Keratinocyte (primary cell): ENCODE results near the gene PLEKHA1. TPM values are rescaled to one million over a fixed set of nuclear protein-coding genes. Genes with fewer than 3 reads are reported as not detected.

Source experiments
- DNase-seq: peaks from one replicate; pipeline ENCODE4 v3.0.0-alpha.2; 2011; ENCODE audit warnings: low read depth, missing footprints, low spot score
- FAIRE-seq: peaks from 2 replicates; lab custom pipeline; 2011; peaks lifted over from hg19 to GRCh38; lab: Jason Lieb, UNC
- H2AFZ ChIP-seq: 2 replicates; pipeline ENCODE4 v1.6.0; 2012; ENCODE audit warnings: low read length, control low read depth, inconsistent platforms; ENCODE audit not compliant: control insufficient read depth
- H3K27ac ChIP-seq: 2 replicates; pipeline ENCODE4 v1.5.1; 2011; ENCODE audit warnings: low read length; ENCODE audit not compliant: control insufficient read depth, insufficient read depth
- H3K27me3 ChIP-seq: 3 replicates; pipeline ENCODE4 v1.6.0; 2011; ENCODE audit warnings: low read length; ENCODE audit not compliant: control insufficient read depth, insufficient read depth; ENCODE audit errors: extremely low read depth
- H3K36me3 ChIP-seq, 2 experiments: 2 replicates in 1 of 2; 3 replicates in 1 of 2; pipeline ENCODE4 v1.5.1; 2011; ENCODE audit warnings: low read length in 2 of 2, mild to moderate bottlenecking in 1 of 2; ENCODE audit not compliant: control insufficient read depth in 2 of 2, insufficient read depth in 2 of 2; ENCODE audit errors: extremely low read depth in 1 of 2
- H3K4me1 ChIP-seq: 3 replicates; pipeline ENCODE4 v1.5.1; 2011; ENCODE audit warnings: low read length; ENCODE audit not compliant: control insufficient read depth, insufficient read depth; ENCODE audit errors: extremely low read depth
- H3K4me2 ChIP-seq: 3 replicates; pipeline ENCODE4 v1.6.0; 2011; ENCODE audit warnings: low read depth, low read length; ENCODE audit not compliant: control insufficient read depth, insufficient read depth; ENCODE audit errors: extremely low read depth
- H3K4me3 ChIP-seq, 3 experiments: fragments of 200-600 bp in 1 of 3; sonication (generic) in 1 of 3; 2 replicates in 2 of 3; 3 replicates in 1 of 3; pipeline ENCODE4 v1.5.1; 2011 to 2016; ENCODE audit warnings: low read length in 3 of 3, mild to moderate bottlenecking in 3 of 3, control low read depth in 2 of 3, inconsistent platforms in 1 of 3, low read depth in 1 of 3, mixed read lengths in 1 of 3, mixed run types in 1 of 3, moderate library complexity in 1 of 3; ENCODE audit not compliant: control insufficient read depth in 2 of 3, insufficient read depth in 2 of 3; ENCODE audit errors: extremely low read depth in 1 of 3
- H3K79me2 ChIP-seq: 2 replicates; pipeline ENCODE4 v1.6.0; 2012; ENCODE audit warnings: low read length; ENCODE audit not compliant: control insufficient read depth, insufficient read depth
- H3K9ac ChIP-seq: 3 replicates; pipeline ENCODE4 v1.6.0; 2011; ENCODE audit warnings: low read length; ENCODE audit not compliant: control insufficient read depth, insufficient read depth; ENCODE audit errors: extremely low read depth
- H3K9me1 ChIP-seq: 3 replicates; pipeline ENCODE4 v1.6.0; 2011; ENCODE audit warnings: low read length; ENCODE audit not compliant: control insufficient read depth, insufficient read depth; ENCODE audit errors: extremely low read depth
- H3K9me3 ChIP-seq: 2 replicates; pipeline ENCODE4 v1.5.1; 2012; ENCODE audit warnings: low read depth, low read length; ENCODE audit not compliant: control insufficient read depth
- H4K20me1 ChIP-seq: 3 replicates; pipeline ENCODE4 v1.6.0; 2011; ENCODE audit warnings: low read length; ENCODE audit not compliant: control insufficient read depth, insufficient read depth; ENCODE audit errors: extremely low read depth
- EZH2 ChIP-seq: IDR thresholded peaks from one replicate; pipeline ENCODE4 v1.6.1; 2012; ENCODE audit warnings: inconsistent platforms, mild to moderate bottlenecking, low read length, moderate library complexity
- dilution Hi-C: fragments of 300-500 bp; cut with MboI; formaldehyde crosslinking; loops from one replicate; pipeline ENCODE4 v1.7.0; 2020; ENCODE audit warnings: low sequenced_read_pairs; ENCODE audit not compliant: extremely low pct_ligation_motif_present
- polyA plus RNA-seq, 5 experiments: library from polyadenylated mRNA; depleted of rRNA in 3 of 5; stranded (reverse) in 3 of 5; stranded (forward) in 1 of 5; unstranded in 1 of 5; fragments of >200 nt; gene quantifications; 1 replicate in 1 of 5; 2 replicates in 3 of 5; 3 replicates in 1 of 5; pipeline versions ENCODE4 v1.2.1 to v1.2.3, GENCODE V29; 2011 to 2012; ENCODE audit warnings: missing spikeins in 2 of 5, low read depth in 1 of 5, low replicate concordance in 1 of 5
- TF ChIP-seq, protein P1 (sequence below), 3 experiments: IDR thresholded peaks in 1 of 3; conservative IDR thresholded peaks in 1 of 3; optimal IDR thresholded peaks in 1 of 3; 2 replicates in 2 of 3; 3 replicates in 1 of 3; pipeline versions ENCODE3 to v1.5.1; 2011; ENCODE audit warnings: low read length in 3 of 3, mild to moderate bottlenecking in 3 of 3, moderate library complexity in 2 of 3, control low read depth in 1 of 3, inconsistent platforms in 1 of 3; ENCODE audit not compliant: insufficient read depth in 2 of 3; ENCODE audit errors: extremely low read depth in 1 of 3

PLEKHA1 gene
- polyA plus RNA-seq, 1 donor (not counting 4 experiments of a cell fraction or from before 2014, with no cell fraction given) = 66.7 TPM

DNA sequence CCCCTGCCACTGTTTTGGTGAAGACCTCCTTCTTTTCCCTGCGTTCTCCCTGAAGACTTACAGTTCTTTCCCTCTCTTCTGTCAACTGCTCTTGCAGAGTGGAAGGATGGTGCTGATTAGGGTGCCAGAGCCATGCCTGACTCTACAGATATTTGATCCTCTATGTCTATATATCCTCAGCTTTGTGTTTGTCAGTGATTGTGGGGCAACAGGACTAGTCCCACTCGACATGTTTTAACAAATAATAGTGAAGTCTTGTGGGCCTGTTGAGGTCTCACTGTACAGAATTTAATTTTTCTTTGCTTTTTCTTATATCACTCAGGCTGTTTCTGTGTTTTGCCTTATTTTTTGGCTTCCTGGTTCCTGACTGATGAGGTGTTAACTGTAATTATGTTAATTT is 5.0 kb downstream of the PLEKHA1 start:
- Histone ChIP-seq H3K9me3 (no peaks in the 10 kb centered on the region), H2AFZ (no peak overlapping the region), H3K27me3 (no peaks in the 10 kb centered on the region), H4K20me1 (no peaks in the 10 kb centered on the region), H3K9ac (no peak overlapping the region), H3K4me3 (no peak overlapping the region), H3K27ac (no peak overlapping the region), H3K4me1 (peaks cover 8% of the 10 kb centered on the region), H3K79me2 (peaks cover 78% of the 10 kb centered on the region), H3K4me2 (no peak overlapping the region), H3K9me1 (no peaks in the 10 kb centered on the region), H3K36me3 (peaks cover 2 to 6% of the 10 kb centered on the region in 2 experiments)
- dilution Hi-C loops = no loop called here
- no peak for DNase-seq
- no peak for TF ChIP-seq EZH2
- TF ChIP-seq, protein P1, sequence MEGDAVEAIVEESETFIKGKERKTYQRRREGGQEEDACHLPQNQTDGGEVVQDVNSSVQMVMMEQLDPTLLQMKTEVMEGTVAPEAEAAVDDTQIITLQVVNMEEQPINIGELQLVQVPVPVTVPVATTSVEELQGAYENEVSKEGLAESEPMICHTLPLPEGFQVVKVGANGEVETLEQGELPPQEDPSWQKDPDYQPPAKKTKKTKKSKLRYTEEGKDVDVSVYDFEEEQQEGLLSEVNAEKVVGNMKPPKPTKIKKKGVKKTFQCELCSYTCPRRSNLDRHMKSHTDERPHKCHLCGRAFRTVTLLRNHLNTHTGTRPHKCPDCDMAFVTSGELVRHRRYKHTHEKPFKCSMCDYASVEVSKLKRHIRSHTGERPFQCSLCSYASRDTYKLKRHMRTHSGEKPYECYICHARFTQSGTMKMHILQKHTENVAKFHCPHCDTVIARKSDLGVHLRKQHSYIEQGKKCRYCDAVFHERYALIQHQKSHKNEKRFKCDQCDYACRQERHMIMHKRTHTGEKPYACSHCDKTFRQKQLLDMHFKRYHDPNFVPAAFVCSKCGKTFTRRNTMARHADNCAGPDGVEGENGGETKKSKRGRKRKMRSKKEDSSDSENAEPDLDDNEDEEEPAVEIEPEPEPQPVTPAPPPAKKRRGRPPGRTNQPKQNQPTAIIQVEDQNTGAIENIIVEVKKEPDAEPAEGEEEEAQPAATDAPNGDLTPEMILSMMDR (optimal IDR thresholded peaks at IDR 0.05 in 1 of 3, IDR thresholded peaks at IDR 0.05 in 1 of 3, conservative IDR thresholded peaks at IDR 0.05 in 1 of 3; ENCODE audit: extremely low read depth in 1 of 3, insufficient read depth in 2 of 3, low read length in 3 of 3) = no peak
- no peak for FAIRE-seq

- TF ChIP-seq EZH2 = no peak
- TF ChIP-seq, protein P1 (optimal IDR thresholded peaks at IDR 0.05 in 1 of 3, IDR thresholded peaks at IDR 0.05 in 1 of 3, conservative IDR thresholded peaks at IDR 0.05 in 1 of 3; ENCODE audit: extremely low read depth in 1 of 3, insufficient read depth in 2 of 3, low read length in 3 of 3) = no peak
- Histone ChIP-seq H4K20me1 (peaks cover under 1% of the 10 kb centered on the region), H3K36me3 (peaks cover 2 to 6% of the 10 kb centered on the region in 2 experiments), H3K9me3 (no peaks in the 10 kb centered on the region), H3K9ac (no peak overlapping the region), H3K27ac (no peak overlapping the region), H3K4me2 (no peak overlapping the region), H3K27me3 (no peaks in the 10 kb centered on the region), H3K9me1 (no peaks in the 10 kb centered on the region), H3K4me3 (no peak overlapping the region), H2AFZ (no peak overlapping the region), H3K4me1 (peaks cover 8% of the 10 kb centered on the region), H3K79me2 (peaks cover 81% of the 10 kb centered on the region)
- FAIRE-seq = no peak
- dilution Hi-C loops = no loop called here
- no peak for DNase-seq
Measured at GRCh38 chr10:122380703-122381102, 6.2 kb downstream of the PLEKHA1 start.
